Mesendoderm (in vitro differentiated cells): Measurements from ENCODE around the gene ROBO1.

Experiments
- DNase-seq: peaks from one replicate; pipeline ENCODE4 v3.0.0; 2013
- H2AK5ac ChIP-seq: 2 replicates; pipeline ENCODE4 v1.6.1; 2013; ENCODE audit warnings: low read length, inconsistent platforms
- H2BK120ac ChIP-seq: 2 replicates; pipeline ENCODE4 v1.6.1; 2013; ENCODE audit warnings: low read depth, mild to moderate bottlenecking, low read length, moderate library complexity, mixed read lengths
- H2BK15ac ChIP-seq: replicated peaks from 2 replicates; pipeline ENCODE4 v1.6.1; 2013; ENCODE audit warnings: low read depth, mild to moderate bottlenecking, moderate library complexity
- H2BK5ac ChIP-seq: 2 replicates; pipeline ENCODE4 v1.6.1; 2013; ENCODE audit warnings: low read length, inconsistent platforms
- H3K18ac ChIP-seq: 2 replicates; pipeline ENCODE4 v1.6.1; 2013; ENCODE audit warnings: mild to moderate bottlenecking, low read length, mixed read lengths
- H3K23ac ChIP-seq: one replicate; pipeline ENCODE4 v1.6.1; 2013; ENCODE audit warnings: low read length
- H3K27ac ChIP-seq: 2 replicates; pipeline ENCODE4 v1.5.1; 2013; ENCODE audit warnings: low read depth, mild to moderate bottlenecking, inconsistent platforms, low read length, moderate library complexity
- H3K27me3 ChIP-seq: 2 replicates; pipeline ENCODE4 v1.6.1; 2013; ENCODE audit warnings: low read length, control low read depth, mild to moderate bottlenecking, inconsistent platforms; ENCODE audit not compliant: insufficient read depth, poor library complexity
- H3K36me3 ChIP-seq: 2 replicates; pipeline ENCODE4 v1.6.1; 2013; ENCODE audit warnings: low read length, inconsistent platforms; ENCODE audit not compliant: control insufficient read depth, insufficient read depth
- H3K4ac ChIP-seq: one replicate; pipeline ENCODE4 v1.6.1; 2013; ENCODE audit warnings: low read depth, mild to moderate bottlenecking, low read length, moderate library complexity
- H3K4me1 ChIP-seq: 2 replicates; pipeline ENCODE4 v1.6.1; 2013; ENCODE audit warnings: low read depth, low read length, inconsistent platforms; ENCODE audit not compliant: control insufficient read depth
- H3K4me2 ChIP-seq: 2 replicates; pipeline ENCODE4 v1.6.1; 2013; ENCODE audit warnings: low read length
- H3K4me3 ChIP-seq: 2 replicates; pipeline ENCODE4 v1.5.1; 2013; ENCODE audit warnings: mild to moderate bottlenecking, low read length
- H3K56ac ChIP-seq: one replicate; pipeline ENCODE4 v1.6.1; 2013; ENCODE audit warnings: low read length
- H3K79me1 ChIP-seq: 2 replicates; pipeline ENCODE4 v1.6.1; 2013; ENCODE audit warnings: low read length, inconsistent platforms
- H3K79me2 ChIP-seq: 2 replicates; pipeline ENCODE4 v1.6.1; 2013; ENCODE audit warnings: mild to moderate bottlenecking, low read length; ENCODE audit not compliant: control insufficient read depth, insufficient read depth
- H3K9ac ChIP-seq: 2 replicates; pipeline ENCODE4 v1.6.1; 2013; ENCODE audit warnings: low read length, inconsistent platforms
- H4K5ac ChIP-seq: one replicate; pipeline ENCODE4 v1.6.1; 2013; ENCODE audit warnings: low read length
- H4K8ac ChIP-seq: one replicate; pipeline ENCODE4 v1.6.1; 2013; ENCODE audit warnings: low read depth, mild to moderate bottlenecking, control low read depth, low read length, moderate library complexity
- WGBS: extraction: QIAGEN DNeasy Blood & Tissue Kit; methylation state at CpG from one replicate; pipeline ENCODE4 v1.1.7; 2013; ENCODE audit warnings: low lambda C conversion rate, missing lambda C conversion rate; ENCODE audit not compliant: insufficient coverage; ENCODE audit errors: extremely low coverage; 5-methylcytosine and 5-hydroxymethylcytosine counted together

Gene ROBO1

DNA sequence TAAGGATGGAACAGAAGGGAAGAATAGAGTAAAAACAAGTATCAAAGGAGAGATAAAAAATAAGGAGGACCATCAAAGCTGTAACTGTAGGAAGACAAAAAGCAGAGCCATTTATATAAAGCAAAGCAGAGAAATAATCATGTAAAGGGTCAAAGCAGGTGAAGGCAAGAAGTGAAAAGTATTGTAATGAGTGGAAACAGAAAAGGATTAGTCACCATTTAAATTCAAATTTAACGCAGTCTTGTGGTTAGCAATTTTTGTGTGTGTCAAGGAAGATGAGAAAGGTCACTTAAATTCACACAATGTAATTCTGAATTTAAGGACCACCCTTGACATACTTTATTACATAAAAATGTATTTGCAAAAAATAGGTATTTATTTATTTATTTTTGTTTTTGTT lies 567.8 kb downstream of the ROBO1 start:
- Histone ChIP-seq H3K79me1 (no peaks in the 10 kb centered on the region), H3K4me2 (no peak overlapping the region), H3K36me3 (no peaks in the 10 kb centered on the region), H3K4me3 (no peak overlapping the region), H2AK5ac (no peak overlapping the region), H3K4ac (no peak overlapping the region), H4K8ac (no peak overlapping the region), H3K56ac (no peak overlapping the region), H3K79me2 (no peaks in the 10 kb centered on the region), H4K5ac (no peak overlapping the region), H3K27ac (no peak overlapping the region), H3K4me1 (peaks cover 2% of the 10 kb centered on the region), H3K18ac (no peak overlapping the region), H3K9ac (no peak overlapping the region), H3K27me3 (no peaks in the 10 kb centered on the region), H2BK120ac (no peak overlapping the region), H3K23ac (no peak overlapping the region), H2BK15ac (no peak overlapping the region), H2BK5ac (no peak overlapping the region)
- no peak for DNase-seq
- WGBS, result no CpG with 5 or more reads among the region's 1 CpG

DNA sequence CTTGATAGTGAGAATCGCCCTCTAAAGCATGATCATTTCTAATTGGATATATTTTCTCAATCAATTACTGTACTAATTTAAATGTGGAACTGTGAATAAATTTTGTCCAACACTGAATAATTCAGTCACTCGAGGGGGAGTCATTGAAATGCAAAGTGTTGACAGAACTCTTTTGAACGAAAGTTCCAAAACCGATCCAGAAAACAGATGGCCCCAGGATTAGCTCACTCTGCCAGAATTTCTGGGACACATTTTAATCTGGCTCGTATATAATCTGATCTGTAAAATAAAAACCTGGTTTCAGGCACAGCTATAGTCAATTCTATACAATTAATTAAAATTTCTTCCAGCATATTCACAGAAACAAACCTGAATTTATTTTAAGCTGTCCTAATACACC lies 580.4 kb downstream of the ROBO1 start:
- no peak overlapping the region for H3K56ac ChIP-seq
- H4K8ac ChIP-seq, result no peak overlapping the region
- H2AK5ac ChIP-seq, result no peak overlapping the region
- H3K4me2 ChIP-seq, result no peak overlapping the region
- no peaks in the 10 kb centered on the region for H3K36me3 ChIP-seq
- DNase-seq, result no peak
- no peak overlapping the region for H3K23ac ChIP-seq
- no peaks in the 10 kb centered on the region for H3K27me3 ChIP-seq
- no CpG with 5 or more reads among the region's 5 CpGs for WGBS
- no peak overlapping the region for H3K9ac ChIP-seq
- H3K18ac ChIP-seq, result no peak overlapping the region
- H2BK5ac ChIP-seq, result no peak overlapping the region
- no peak overlapping the region for H3K4me3 ChIP-seq
- H3K79me1 ChIP-seq, result no peaks in the 10 kb centered on the region
- H3K79me2 ChIP-seq, result no peaks in the 10 kb centered on the region
- no peak overlapping the region for H4K5ac ChIP-seq
- no peaks in the 10 kb centered on the region for H3K4me1 ChIP-seq
- no peak overlapping the region for H2BK15ac ChIP-seq
- H3K4ac ChIP-seq, result no peak overlapping the region
- H2BK120ac ChIP-seq, result no peak overlapping the region
- no peak overlapping the region for H3K27ac ChIP-seq

DNA sequence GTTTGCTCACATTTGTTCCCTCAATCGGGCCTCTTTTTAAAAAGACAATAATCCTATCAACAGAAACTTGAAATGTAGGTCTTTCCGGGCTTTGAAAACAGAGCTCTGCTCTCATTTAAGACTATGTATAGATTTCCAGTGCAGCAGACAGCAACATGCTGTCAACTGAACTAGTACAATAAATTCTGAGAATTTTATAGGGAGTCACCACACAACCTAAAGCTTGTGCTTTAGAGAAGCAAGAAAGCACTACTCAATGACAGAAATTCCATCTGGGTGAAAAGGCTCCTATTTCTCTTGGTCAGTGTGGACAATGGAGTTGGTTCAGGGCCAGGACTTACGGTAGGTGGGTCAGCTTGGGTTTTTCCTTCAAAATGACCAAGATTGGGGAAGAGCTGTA lies 583.5 kb downstream of the ROBO1 start:
- no peaks in the 10 kb centered on the region for H3K4me1 ChIP-seq
- no peak overlapping the region for H3K4ac ChIP-seq
- H3K27ac ChIP-seq, result no peak overlapping the region
- H3K4me3 ChIP-seq, result no peak overlapping the region
- no peak overlapping the region for H3K23ac ChIP-seq
- no peak overlapping the region for H3K56ac ChIP-seq
- no peak overlapping the region for H3K4me2 ChIP-seq
- no peak overlapping the region for H2BK5ac ChIP-seq
- H3K79me1 ChIP-seq, result no peaks in the 10 kb centered on the region
- H3K18ac ChIP-seq, result no peak overlapping the region
- no peaks in the 10 kb centered on the region for H3K79me2 ChIP-seq
- H3K9ac ChIP-seq, result no peak overlapping the region
- H2AK5ac ChIP-seq, result no peak overlapping the region
- H4K8ac ChIP-seq, result no peak overlapping the region
- no peak overlapping the region for H2BK120ac ChIP-seq
- no peak for DNase-seq
- H4K5ac ChIP-seq, result no peak overlapping the region
- no peak overlapping the region for H2BK15ac ChIP-seq
- no CpG with 5 or more reads among the region's 3 CpGs for WGBS
- H3K27me3 ChIP-seq, result no peaks in the 10 kb centered on the region
- H3K36me3 ChIP-seq, result no peaks in the 10 kb centered on the region

DNA sequence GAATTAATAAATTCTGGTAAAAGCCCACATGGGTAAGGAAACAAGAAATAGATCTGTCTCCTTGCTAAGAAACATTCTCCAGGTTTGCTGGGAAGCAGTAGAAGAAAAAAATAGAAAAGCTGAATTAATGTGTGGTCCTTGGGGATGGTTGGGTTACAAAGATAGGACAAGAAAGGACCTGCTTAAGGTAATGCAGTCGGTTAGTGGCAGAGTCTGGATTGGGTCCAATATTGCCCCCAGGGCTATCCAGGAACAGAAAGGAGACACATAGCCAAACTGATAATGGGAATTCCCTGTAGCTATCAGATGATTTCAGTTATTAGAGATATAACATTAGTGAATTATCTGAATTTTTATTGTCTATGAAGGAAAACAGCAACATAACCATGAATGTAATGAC lies 584.3 kb downstream of the ROBO1 start:
- WGBS, result no CpG with 5 or more reads among the region's 1 CpG
- no peak for DNase-seq

DNA sequence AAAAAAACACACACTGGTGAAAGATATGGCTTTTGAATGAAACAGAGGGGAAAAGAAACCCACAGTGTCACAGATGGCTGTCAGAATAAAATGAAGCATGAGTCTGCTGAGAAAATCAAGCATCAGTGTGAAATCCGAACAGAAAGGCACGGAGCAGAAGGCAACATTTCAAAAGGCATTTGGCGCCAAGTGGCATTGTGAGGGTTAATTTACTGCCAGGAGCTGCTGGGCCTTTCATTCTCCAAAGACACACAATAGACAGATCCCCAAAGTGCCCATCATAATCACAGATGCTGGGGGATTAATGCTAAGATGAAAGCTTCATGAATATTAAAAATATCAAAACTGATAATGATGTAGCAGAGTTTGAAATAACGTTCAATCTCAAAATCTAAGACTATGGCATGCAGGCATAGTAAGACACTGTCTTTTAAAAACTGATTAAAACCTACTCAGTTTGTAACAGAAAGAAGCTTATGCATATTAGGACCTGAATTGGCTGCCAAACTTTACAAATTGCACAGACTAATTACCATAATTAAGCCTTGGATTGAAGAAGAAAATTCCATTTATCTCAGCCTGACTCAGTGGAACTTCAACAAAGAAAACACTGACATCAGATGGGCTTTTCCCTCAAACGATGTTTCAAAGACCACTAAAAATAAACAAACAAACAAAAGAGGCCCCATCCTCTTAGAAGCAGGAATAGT lies 589.2 kb downstream of the ROBO1 start:
- no peak overlapping the region for H4K5ac ChIP-seq
- H3K79me2 ChIP-seq, result no peaks in the 10 kb centered on the region
- no peak overlapping the region for H2BK15ac ChIP-seq
- H3K18ac ChIP-seq, result peak overlapping the region; percentile 39
- H3K27me3 ChIP-seq, result no peaks in the 10 kb centered on the region
- no peak overlapping the region for H3K4ac ChIP-seq
- H3K4me1 ChIP-seq, result no peaks in the 10 kb centered on the region
- H3K9ac ChIP-seq, result no peak overlapping the region
- H3K4me3 ChIP-seq, result no peak overlapping the region
- no peak overlapping the region for H3K27ac ChIP-seq
- no peak overlapping the region for H2BK5ac ChIP-seq
- no peak overlapping the region for H3K23ac ChIP-seq
- no peak overlapping the region for H3K4me2 ChIP-seq
- no peaks in the 10 kb centered on the region for H3K79me1 ChIP-seq
- no peak overlapping the region for H2AK5ac ChIP-seq
- no peak overlapping the region for H2BK120ac ChIP-seq
- DNase-seq, result no peak
- WGBS, result no CpG with 5 or more reads among the region's 5 CpGs
- H4K8ac ChIP-seq, result no peak overlapping the region
- no peak overlapping the region for H3K56ac ChIP-seq
- H3K36me3 ChIP-seq, result no peaks in the 10 kb centered on the region

More for the DNA sequence above, 584.3 kb downstream of the ROBO1 start:
- no peak overlapping the region for H3K4me2 ChIP-seq
- H3K4me1 ChIP-seq, result no peaks in the 10 kb centered on the region
- H4K5ac ChIP-seq, result no peak overlapping the region
- H4K8ac ChIP-seq, result no peak overlapping the region
- H3K56ac ChIP-seq, result no peak overlapping the region
- no peak overlapping the region for H3K4ac ChIP-seq
- H3K23ac ChIP-seq, result no peak overlapping the region
- H3K79me2 ChIP-seq, result no peaks in the 10 kb centered on the region
- H3K4me3 ChIP-seq, result no peak overlapping the region
- no peaks in the 10 kb centered on the region for H3K36me3 ChIP-seq
- no peaks in the 10 kb centered on the region for H3K79me1 ChIP-seq
- H3K27me3 ChIP-seq, result no peaks in the 10 kb centered on the region
- H2BK120ac ChIP-seq, result no peak overlapping the region
- H2AK5ac ChIP-seq, result no peak overlapping the region
- H2BK15ac ChIP-seq, result no peak overlapping the region
- H3K18ac ChIP-seq, result no peak overlapping the region
- H3K27ac ChIP-seq, result no peak overlapping the region
- no peak overlapping the region for H2BK5ac ChIP-seq
- H3K9ac ChIP-seq, result no peak overlapping the region

DNA sequence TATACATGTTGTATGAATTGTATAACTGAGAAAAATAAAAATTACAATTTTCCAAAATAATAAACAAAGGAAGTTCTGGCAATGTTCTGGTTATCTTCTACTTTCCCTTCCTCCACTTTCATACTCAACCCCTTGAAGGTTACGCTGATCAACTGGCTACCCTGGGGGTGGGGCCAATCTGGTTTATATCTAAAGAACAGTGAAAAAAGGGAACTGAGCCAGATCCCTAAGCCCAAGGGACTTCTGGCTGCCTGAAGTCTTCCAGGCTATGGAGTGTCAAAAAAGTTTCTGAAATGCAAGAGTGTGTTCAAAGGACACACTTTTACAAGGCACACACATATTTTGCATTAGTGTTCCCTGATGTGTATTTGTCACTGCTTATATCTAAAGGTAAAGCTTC lies 591.9 kb downstream of the ROBO1 start:
- H3K18ac ChIP-seq, result no peak overlapping the region
- no CpG with 5 or more reads among the region's 1 CpG for WGBS
- no peak overlapping the region for H3K9ac ChIP-seq
- H3K4ac ChIP-seq, result no peak overlapping the region
- H2BK120ac ChIP-seq, result no peak overlapping the region
- no peaks in the 10 kb centered on the region for H3K79me1 ChIP-seq
- no peak overlapping the region for H3K4me2 ChIP-seq
- H3K56ac ChIP-seq, result no peak overlapping the region
- no peak overlapping the region for H4K5ac ChIP-seq
- no peak overlapping the region for H3K4me3 ChIP-seq
- H3K79me2 ChIP-seq, result no peaks in the 10 kb centered on the region
- no peak overlapping the region for H3K27ac ChIP-seq
- no peak overlapping the region for H3K23ac ChIP-seq
- no peak overlapping the region for H2BK5ac ChIP-seq
- no peaks in the 10 kb centered on the region for H3K27me3 ChIP-seq
- no peaks in the 10 kb centered on the region for H3K4me1 ChIP-seq
- H2BK15ac ChIP-seq, result no peak overlapping the region
- H3K36me3 ChIP-seq, result no peaks in the 10 kb centered on the region
- H2AK5ac ChIP-seq, result no peak overlapping the region
- no peak for DNase-seq
- no peak overlapping the region for H4K8ac ChIP-seq
